Gastroesophageal sphincter (tissue), 3 donors: Measurements from ENCODE around the gene EHBP1.

Source experiments
- CTCF ChIP-seq, 4 experiments: fragments of 200-600 bp in 2 of 4; fragments of 450-650 bp in 2 of 4; sonication (generic) in 1 of 4; IDR thresholded peaks; one replicate each; pipeline ENCODE4 v1.5.1; 2017 to 2019; ENCODE audit warnings: antibody characterized with exemption in 4 of 4, mild to moderate bottlenecking in 2 of 4, moderate library complexity in 2 of 4
- EP300 ChIP-seq: sonication (generic); formaldehyde crosslinking; IDR thresholded peaks from one replicate; pipeline ENCODE4 v1.6.1; 2017; ENCODE audit warnings: antibody characterized with exemption, mild to moderate bottlenecking
- POLR2A ChIP-seq, 2 donors: fragments of 450-650 bp; IDR thresholded peaks; one replicate each; pipeline ENCODE4 v1.6.1; 2017; ENCODE audit warnings: antibody characterized with exemption in 2 of 2, mild to moderate bottlenecking in 2 of 2, moderate library complexity in 1 of 2

- TF ChIP-seq CTCF (IDR thresholded peaks at IDR 0.05) = no peak
- no peak for TF ChIP-seq POLR2A (IDR thresholded peaks at IDR 0.05)
- no peak for TF ChIP-seq EP300
Observed at GRCh38 chr2:63055226-63056106, 350.0 kb downstream of the EHBP1 start.
